Limb (tissue), 2 donors: ENCODE data around the gene SFMBT2.

ENCODE experiments used
- DNase-seq, 2 donors: peaks; one replicate each; pipeline ENCODE4 v3.0.0-alpha.2; 2016; ENCODE audit errors: extremely low spot score in 2 of 2

Gene SFMBT2

DNA sequence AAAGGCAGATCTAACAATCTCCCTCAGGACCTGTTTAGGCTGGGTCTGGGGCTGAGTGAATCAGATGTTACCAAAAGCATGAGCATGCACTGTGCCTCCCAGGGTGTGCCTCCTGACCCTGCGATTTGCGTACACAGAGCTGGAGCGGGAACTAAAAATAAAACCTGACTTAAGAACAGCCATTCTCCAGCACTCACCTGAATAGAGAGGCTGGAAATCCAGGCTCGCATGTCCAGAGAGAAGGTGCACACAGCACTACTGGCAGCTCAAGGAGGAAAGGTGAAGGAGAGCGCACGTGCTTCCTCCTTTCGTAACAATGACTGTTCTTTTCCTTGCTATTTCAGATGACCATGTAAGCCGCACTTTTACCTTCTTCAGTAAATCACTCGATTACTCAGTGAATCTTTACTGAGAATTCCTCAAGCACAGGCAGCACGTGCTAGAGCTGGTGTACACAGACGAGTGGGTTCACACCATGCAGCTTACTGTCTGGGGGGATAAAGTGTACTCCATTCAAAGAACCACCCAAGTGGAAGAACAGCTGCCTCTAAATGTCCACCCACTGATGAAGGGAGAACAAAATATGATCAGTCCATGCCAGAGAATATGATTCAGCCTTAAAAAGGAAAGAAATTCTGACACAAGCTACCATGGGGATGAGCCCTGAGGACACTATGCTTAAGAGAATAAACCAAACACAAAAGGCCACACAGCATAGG lies 45.6 kb downstream of the SFMBT2 start:
- DNase-seq, result no peak

- no peak for DNase-seq
These were observed 46.4 kb downstream of the SFMBT2 start for GRCh38 chr10:7364474-7364873.

GRCh38 chr10:7363700-7364099 lies 47.1 kb downstream of the SFMBT2 start:
- no peak for DNase-seq

GRCh38 chr10:7362471-7362870 lies 48.4 kb downstream of the SFMBT2 start:
- DNase-seq, result no peak

DNA sequence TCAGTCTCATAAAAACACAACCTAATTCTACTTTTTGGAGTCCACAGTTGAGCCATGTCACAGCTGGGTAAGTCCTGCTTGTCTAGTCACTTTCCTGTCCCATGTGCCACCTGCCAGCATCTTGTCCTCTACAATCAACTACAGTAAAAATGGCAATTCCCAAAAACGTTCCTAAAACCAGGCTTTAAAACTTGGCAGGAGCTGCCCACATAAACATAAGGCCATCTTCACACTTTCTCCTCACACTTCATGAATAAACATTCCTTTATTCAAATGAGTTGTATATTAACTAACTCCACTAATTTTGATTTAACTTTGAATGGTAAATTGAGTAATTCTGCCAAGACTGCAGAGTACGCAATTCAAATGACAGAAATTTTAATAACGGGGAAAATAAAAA lies 49.5 kb downstream of the SFMBT2 start:
- no peak for DNase-seq

- no peak for DNase-seq
These were observed 50.9 kb downstream of the SFMBT2 start for GRCh38 chr10:7359954-7360353.

DNA sequence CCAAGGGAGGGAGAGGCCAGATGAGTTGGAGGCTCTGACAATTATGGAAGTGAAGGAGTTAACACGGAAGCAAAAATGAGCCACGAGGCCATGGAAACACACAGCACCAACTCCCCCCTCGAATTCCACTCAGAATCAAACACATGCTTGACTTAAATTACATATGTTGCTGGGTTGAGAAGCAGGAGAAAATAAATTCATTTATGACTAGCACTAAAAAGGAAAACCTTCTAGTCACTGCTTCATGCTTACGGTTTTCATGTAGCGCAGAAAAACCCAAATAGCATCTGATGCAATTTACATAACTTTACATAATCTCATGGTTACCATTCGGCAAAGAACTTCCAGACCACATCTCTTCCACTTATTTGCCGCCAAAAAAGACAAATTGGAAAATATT lies 51.5 kb downstream of the SFMBT2 start:
- no peak for DNase-seq

GRCh38 chr10:7357193-7357592 lies 53.6 kb downstream of the SFMBT2 start:
- no peak for DNase-seq

- DNase-seq, result no peak
These were observed 56.3 kb downstream of the SFMBT2 start for GRCh38 chr10:7354330-7355047.

DNA sequence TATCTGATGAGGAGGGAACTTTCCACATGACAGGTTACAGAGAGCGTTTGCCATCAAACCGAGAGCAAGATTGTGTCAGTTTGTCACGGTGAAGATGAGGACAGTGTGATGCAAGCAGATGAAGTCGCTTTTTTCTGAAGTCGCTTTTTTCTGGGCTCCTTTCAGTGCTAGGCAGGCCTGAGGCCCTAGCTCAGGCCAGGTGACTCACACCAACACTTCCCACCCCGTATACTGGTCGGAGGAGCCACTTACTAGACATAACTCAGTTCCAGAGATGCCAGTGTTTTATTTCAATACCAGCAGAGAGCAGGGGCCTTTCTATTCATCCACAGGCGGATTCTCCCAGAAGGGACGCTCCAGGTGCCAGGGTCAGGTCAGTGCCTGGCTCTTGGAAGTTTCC lies 58.9 kb downstream of the SFMBT2 start:
- DNase-seq, result no peak

GRCh38 chr10:7350541-7351195 lies 60.2 kb downstream of the SFMBT2 start:
- DNase-seq, result no peak

- DNase-seq, result no peak
These were observed 65.1 kb downstream of the SFMBT2 start for GRCh38 chr10:7345717-7346116.

DNA sequence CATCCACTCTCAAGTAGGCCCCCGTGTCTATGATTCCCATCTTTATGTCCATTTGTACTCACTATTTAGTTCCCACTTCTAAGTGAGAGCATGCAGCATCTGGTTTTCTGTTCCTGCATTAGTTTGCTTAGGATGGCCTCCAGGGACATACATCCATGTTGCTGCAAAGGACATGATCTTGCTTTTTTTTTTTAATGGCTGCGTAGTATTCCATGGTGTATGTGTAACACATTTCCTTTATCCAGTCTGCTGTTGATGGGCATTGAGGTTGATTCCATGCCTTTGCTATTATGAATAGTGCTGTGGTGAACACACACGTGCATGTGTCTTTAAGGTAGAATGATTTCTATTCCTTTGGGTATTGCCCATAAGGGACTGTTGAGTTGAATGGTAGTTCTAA lies 67.8 kb downstream of the SFMBT2 start:
- DNase-seq, result no peak

- DNase-seq, result no peak
These were observed 70.5 kb downstream of the SFMBT2 start for GRCh38 chr10:7340179-7340874.

DNA sequence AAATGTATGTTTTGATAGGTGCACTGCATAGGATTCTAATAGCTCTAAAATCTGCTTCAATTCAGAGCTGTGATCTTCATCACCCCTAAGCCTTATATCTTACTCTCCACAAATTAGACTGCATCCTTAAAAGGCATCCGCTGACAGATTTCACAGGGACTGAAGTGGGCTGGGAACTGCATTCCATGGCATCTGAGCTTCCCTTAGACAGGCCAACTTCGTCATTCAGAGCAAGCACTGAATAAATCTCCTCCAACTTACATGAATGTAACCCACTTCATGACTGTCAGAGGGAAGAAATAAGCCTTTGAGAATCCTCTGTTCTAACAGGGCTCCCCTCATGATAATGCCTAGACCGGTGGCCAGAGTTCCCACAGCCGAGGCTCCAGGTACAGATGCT lies 71.3 kb downstream of the SFMBT2 start:
- DNase-seq, result no peak

- no peak for DNase-seq
These were observed 72.4 kb downstream of the SFMBT2 start for GRCh38 chr10:7338469-7338868.

DNA sequence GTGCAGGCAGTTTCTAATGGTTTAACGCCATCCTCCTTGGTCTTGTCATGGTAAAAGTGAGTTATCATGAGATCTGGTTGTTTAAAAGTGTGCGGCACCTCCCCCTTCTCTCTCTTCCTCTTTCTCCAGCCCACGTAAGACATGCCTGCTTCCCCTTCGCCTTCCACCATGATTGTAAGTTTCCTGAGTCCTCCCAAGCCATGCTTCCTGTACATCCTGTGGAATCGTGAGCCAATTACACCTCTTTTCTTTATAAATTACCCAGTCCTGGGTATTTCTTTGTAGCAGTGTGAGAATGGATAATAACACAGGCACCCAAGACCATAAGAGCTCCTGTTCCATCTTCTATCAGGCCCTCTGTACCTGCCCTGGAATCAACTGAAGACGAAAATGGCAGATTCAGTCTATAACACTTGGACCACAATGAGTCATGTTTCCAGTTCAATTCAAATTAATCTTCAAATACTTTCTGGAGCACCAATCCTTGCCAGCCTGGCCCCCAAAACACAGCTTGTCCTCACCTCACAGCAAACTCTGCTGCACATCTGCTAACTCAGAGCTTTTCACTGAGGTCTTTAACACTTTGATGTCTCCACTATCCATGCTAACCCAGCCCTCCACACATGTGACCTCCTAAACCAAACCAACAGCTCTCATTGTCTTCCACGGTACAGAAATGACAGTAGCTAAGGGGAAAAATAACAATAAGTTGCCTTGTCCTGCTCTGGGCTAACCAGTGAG lies 73.2 kb downstream of the SFMBT2 start:
- DNase-seq, result no peak

- no peak for DNase-seq
These were observed 74.9 kb downstream of the SFMBT2 start for GRCh38 chr10:7335977-7336376.

GRCh38 chr10:7334642-7334964 lies 76.2 kb downstream of the SFMBT2 start:
- DNase-seq, result no peak

DNA sequence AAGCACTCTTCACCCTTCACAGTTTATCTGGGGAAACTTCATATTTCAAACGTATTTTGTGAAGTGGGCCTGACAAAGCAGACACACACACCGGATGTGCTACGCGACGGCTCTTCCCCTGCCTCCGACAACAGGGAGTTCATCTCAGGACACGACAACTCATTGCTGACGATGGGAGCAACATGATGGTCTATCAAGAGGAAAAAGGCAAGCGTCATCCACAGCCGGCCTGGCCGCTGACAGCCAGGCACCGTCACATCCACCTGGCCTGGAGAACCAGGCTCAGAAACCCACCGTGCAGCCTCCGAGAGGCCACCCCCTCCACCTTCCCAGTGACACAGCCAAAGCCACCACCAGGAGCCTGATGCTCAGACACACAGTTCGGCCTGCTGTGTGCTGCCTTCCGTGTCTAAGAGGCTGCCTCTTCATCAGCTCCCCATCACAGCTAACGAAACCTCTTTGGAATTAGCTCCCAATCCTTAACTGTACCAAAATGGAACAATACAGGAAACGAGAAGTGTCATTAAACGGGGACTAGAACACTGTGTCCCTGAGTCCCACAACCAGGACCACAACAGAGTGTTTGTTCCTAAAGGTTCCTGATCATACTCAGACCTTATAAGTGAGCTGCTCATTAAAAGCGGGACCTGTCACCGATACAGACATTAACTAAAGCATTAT lies 76.7 kb downstream of the SFMBT2 start:
- no peak for DNase-seq

GRCh38 chr10:7329219-7329618 lies 81.6 kb downstream of the SFMBT2 start:
- no peak for DNase-seq
